DMS153 (cell line): Measurements from ENCODE around the gene LYRM7.
"Not testable (repeated sequence)": the region's sequence is repeated elsewhere in the genome, so short reads cannot be mapped to it uniquely, and the experiment has no call there.

ENCODE experiments used
- DNase-seq: peaks from one replicate; lab custom pipeline; 2025; lab: John Stamatoyannopoulos, UW

LYRM7 gene

GRCh38 chr5:131170540-131171275, at the start of gene LYRM7:
TSS of gene LYRM7 (plus strand) at chr5:131170944. CDS start at chr5:131171021, 77 bp downstream.
- peak; percentile 94 for DNase-seq

GRCh38 chr5:131127244-131127643, 43.5 kb upstream of the LYRM7 start:
- DNase-seq, result not testable (repeated sequence)

GRCh38 chr5:131129306-131129705, 41.4 kb upstream of the LYRM7 start:
- no peak for DNase-seq

- not testable (repeated sequence) for DNase-seq
Observed at GRCh38 chr5:131133091-131133490, 37.7 kb upstream of the LYRM7 start.

GRCh38 chr5:131138406-131138805, 32.3 kb upstream of the LYRM7 start:
- not testable (repeated sequence) for DNase-seq

GRCh38 chr5:131139321-131139720, 31.4 kb upstream of the LYRM7 start:
- DNase-seq, result no peak

GRCh38 chr5:131142970-131143617, 27.6 kb upstream of the LYRM7 start:
- DNase-seq, result no peak

- no peak for DNase-seq
Observed at GRCh38 chr5:131147258-131147657, 23.5 kb upstream of the LYRM7 start.

GRCh38 chr5:131148835-131149234, 21.9 kb upstream of the LYRM7 start:
- no peak for DNase-seq

- no peak for DNase-seq
Observed at GRCh38 chr5:131150408-131150807, 20.3 kb upstream of the LYRM7 start.

- DNase-seq, result no peak
Observed at GRCh38 chr5:131151216-131151615, 19.5 kb upstream of the LYRM7 start.

GRCh38 chr5:131156385-131156784, 14.4 kb upstream of the LYRM7 start:
- no peak for DNase-seq

- DNase-seq, result no peak
Observed at GRCh38 chr5:131156957-131157356, 13.8 kb upstream of the LYRM7 start.

GRCh38 chr5:131160134-131160533, 10.6 kb upstream of the LYRM7 start:
- DNase-seq, result no peak

- no peak for DNase-seq
Observed at GRCh38 chr5:131163276-131164119, 7.2 kb upstream of the LYRM7 start.

- DNase-seq, result peak; percentile 5
Observed at GRCh38 chr5:131164191-131165118, 6.3 kb upstream of the LYRM7 start.

GRCh38 chr5:131165119-131165727, 5.5 kb upstream of the LYRM7 start, which contains the start of gene HINT1:
TSS of gene HINT1 (minus strand) at chr5:131165256. CDS start at chr5:131165205, 51 bp downstream.
- DNase-seq, result peak; percentile 43

GRCh38 chr5:131167615-131168014, 3.1 kb upstream of the LYRM7 start:
- no peak for DNase-seq

- no peak for DNase-seq
Observed at GRCh38 chr5:131169810-131170539, 769 bp upstream of the LYRM7 start.

GRCh38 chr5:131171276-131171810, 599 bp downstream of the LYRM7 start:
- DNase-seq, result no peak
